Adrenal gland (tissue), 12 donors: ENCODE results near the gene FSIP1. TPM values are rescaled to one million over a fixed set of nuclear protein-coding genes. Genes with fewer than 3 reads are reported as not detected.

Experiments
- DNase-seq, 7 donors: peaks; one replicate each; pipeline ENCODE4 v3.0.0-alpha.2; 2019 to 2020
- H3K27ac ChIP-seq, 5 donors: fragments of 200-600 bp; sonication (generic) in 4 of 5; 1 replicate in 3 of 5; 2 replicates in 2 of 5; pipeline versions ENCODE4 v1.5.1 to v1.8.0; 2016 to 2020; ENCODE audit warnings: mild to moderate bottlenecking in 1 of 5
- H3K27me3 ChIP-seq: fragments of 200-600 bp; 2 replicates; pipeline ENCODE4 v1.8.0; 2021
- H3K36me3 ChIP-seq, 2 donors: fragments of 200-600 bp; replicated peaks in 1 of 2; 1 replicate in 1 of 2; 2 replicates in 1 of 2; pipeline versions ENCODE4 v1.5.1 to v1.8.0; 2018 to 2022
- H3K4me1 ChIP-seq, 2 donors: fragments of 200-600 bp; replicated peaks in 1 of 2; 1 replicate in 1 of 2; 2 replicates in 1 of 2; pipeline versions ENCODE4 v1.5.1 to v1.8.0; 2018 to 2021
- H3K4me3 ChIP-seq, 4 donors: fragments of 200-600 bp; sonication (generic) in 3 of 4; one replicate each; pipeline ENCODE4 v1.5.1; 2016 to 2018
- H3K9me3 ChIP-seq, 3 donors: fragments of 200-600 bp; sonication (generic) in 1 of 3; replicated peaks in 1 of 3; 1 replicate in 2 of 3; 2 replicates in 1 of 3; pipeline versions ENCODE4 v1.5.1 to v1.8.0; 2016 to 2021
- POLR2A ChIP-seq, 2 donors: fragments of 450-650 bp; IDR thresholded peaks; one replicate each; pipeline ENCODE4 v1.6.1; 2017; ENCODE audit warnings: antibody characterized with exemption in 2 of 2, mild to moderate bottlenecking in 2 of 2, moderate library complexity in 1 of 2
- WGBS, 4 donors: extraction: QIAGEN DNeasy Blood & Tissue Kit in 2 of 4; methylation state at CpG; one replicate each; pipeline versions ENCODE4 v1.1.5 to v1.1.7; 2013 to 2017; 5-methylcytosine and 5-hydroxymethylcytosine counted together
- intact Hi-C, 2 donors: fragments of 100-400 bp; cut with DNase I; formaldehyde crosslinking; loops; one replicate each; pipeline versions ENCODE4 v1.14.1 to v1.15.0; 2022 to 2023
- polyA plus RNA-seq, 3 donors: library from polyadenylated mRNA; stranded (reverse); fragments of 200-250 nt in 2 of 3; fragments of 350-450 nt in 1 of 3; fragmentation: Illumina TruSeq in 1 of 3; extraction: RNeasy Lipid Tissue Mini Kit (QIAGEN cat#74804) in 1 of 3; gene quantifications; one replicate each; pipeline ENCODE4 v1.2.3, GENCODE V29; 2013 to 2014
- total RNA-seq, 9 donors: library from RNA; depleted of rRNA in 4 of 9; stranded (reverse); fragments of >200 nt in 4 of 9; fragments of 120-200 nt in 1 of 9; fragmentation: NEBNext Ultra II Directional in 1 of 9; extraction: Animal tissue kit (Norgen Biotek cat#: 25700) in 1 of 9; gene quantifications; one replicate each; pipeline versions ENCODE4 v1.1.0 to v1.2.4, GENCODE V29; 2013 to 2023
- TF ChIP-seq, protein P1 (sequence below), 6 experiments: fragments of 450-650 bp in 4 of 6; fragments of 200-600 bp in 2 of 6; sonication (generic) in 1 of 6; IDR thresholded peaks; 1 replicate in 5 of 6; 2 replicates in 1 of 6; pipeline versions ENCODE4 v1.5.1 to v1.8.0; 2016 to 2021; ENCODE audit warnings: antibody characterized with exemption in 6 of 6, mild to moderate bottlenecking in 2 of 6, moderate library complexity in 1 of 6
- donor health status: healthy with polysubstance abuse.
- donor health status: Bipolar disorder and iron deficiency.
- donor health status: DM: yes; HTN: yes; CAD: no.
- donor health status: DM: no; HTN: no; CAD: no.
- donor health status: DM: no; HTN: no; CAD: no.
- donor health status: DM: yes; HTN: yes; CAD: no.

Gene FSIP1
- total and polyA plus RNA-seq, 12 donors, result 0.11 to 0.60 (median 0.25) TPM; not detected in 2

DNA sequence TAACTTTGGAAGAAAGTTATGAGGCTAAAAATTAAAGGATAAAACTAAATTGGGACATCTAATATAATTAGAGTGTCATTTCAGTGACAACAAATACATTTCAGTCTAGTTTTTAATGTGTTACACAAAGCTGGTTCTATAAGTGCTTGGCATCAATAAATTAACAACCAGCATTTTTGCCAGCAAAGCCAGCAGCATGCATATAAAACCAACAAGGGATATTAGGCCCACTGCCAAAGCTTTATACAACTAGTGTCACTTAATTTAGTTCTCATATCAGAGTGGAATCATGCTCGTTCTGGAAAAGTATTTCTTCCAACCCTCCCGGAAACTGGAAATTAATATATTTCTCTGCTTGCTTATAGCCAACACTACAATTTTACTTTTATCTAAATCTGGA, 113.0 kb downstream of the FSIP1 start:
- no peak overlapping the region for H3K27ac ChIP-seq

DNA sequence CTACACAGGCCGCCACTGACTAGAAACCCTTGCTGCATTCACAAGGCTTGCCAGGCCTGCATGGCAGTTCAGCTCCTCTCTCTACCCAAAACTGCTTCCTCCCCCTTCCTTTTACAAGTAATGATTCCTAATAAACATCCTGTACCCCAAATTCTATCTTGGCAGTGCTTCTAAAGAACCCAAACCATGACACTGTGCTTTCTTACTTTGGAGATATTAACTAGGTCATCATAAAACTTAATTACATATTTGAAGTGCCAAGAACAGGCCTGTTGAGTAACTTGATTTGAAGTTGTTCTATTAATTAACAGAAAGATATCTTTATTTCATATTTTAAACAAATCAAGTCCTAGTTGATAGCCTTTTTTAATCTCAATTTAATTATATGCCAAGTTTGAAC, 113.4 kb downstream of the FSIP1 start:
- Histone ChIP-seq H3K4me1 (no peaks in the 10 kb centered on the region), H3K4me3 (no peak overlapping the region), H3K9me3 (no peaks in the 10 kb centered on the region), H3K27ac (no peak overlapping the region), H3K36me3 (no peaks in the 10 kb centered on the region), H3K27me3 (no peaks in the 10 kb centered on the region)
- WGBS, 4 donors, result 0 to 50% (median 0%) methylated on average over 1 of the region's 1 CpG
- TF ChIP-seq, protein P1, sequence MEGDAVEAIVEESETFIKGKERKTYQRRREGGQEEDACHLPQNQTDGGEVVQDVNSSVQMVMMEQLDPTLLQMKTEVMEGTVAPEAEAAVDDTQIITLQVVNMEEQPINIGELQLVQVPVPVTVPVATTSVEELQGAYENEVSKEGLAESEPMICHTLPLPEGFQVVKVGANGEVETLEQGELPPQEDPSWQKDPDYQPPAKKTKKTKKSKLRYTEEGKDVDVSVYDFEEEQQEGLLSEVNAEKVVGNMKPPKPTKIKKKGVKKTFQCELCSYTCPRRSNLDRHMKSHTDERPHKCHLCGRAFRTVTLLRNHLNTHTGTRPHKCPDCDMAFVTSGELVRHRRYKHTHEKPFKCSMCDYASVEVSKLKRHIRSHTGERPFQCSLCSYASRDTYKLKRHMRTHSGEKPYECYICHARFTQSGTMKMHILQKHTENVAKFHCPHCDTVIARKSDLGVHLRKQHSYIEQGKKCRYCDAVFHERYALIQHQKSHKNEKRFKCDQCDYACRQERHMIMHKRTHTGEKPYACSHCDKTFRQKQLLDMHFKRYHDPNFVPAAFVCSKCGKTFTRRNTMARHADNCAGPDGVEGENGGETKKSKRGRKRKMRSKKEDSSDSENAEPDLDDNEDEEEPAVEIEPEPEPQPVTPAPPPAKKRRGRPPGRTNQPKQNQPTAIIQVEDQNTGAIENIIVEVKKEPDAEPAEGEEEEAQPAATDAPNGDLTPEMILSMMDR (IDR thresholded peaks at IDR 0.05), result no peak
- no peak for TF ChIP-seq POLR2A (IDR thresholded peaks at IDR 0.05)
- no peak for DNase-seq
- intact Hi-C loops, result no loop called here

More for the DNA sequence above, 113.0 kb downstream of the FSIP1 start:
- no peak for DNase-seq
- no peaks in the 10 kb centered on the region for H3K36me3 ChIP-seq
- no peaks in the 10 kb centered on the region for H3K9me3 ChIP-seq
- H3K4me1 ChIP-seq, result no peaks in the 10 kb centered on the region
- H3K4me3 ChIP-seq, result no peak overlapping the region
- intact Hi-C loops, result no loop called here
- no peaks in the 10 kb centered on the region for H3K27me3 ChIP-seq
- no peak for TF ChIP-seq POLR2A (IDR thresholded peaks at IDR 0.05)
- TF ChIP-seq, protein P1 (IDR thresholded peaks at IDR 0.05), result no peak
- WGBS, 4 donors, result 79 to 88% (median 83%) methylated on average over 2 of the region's 2 CpGs

GRCh38 chr15:39668457-39668856, 114.2 kb downstream of the FSIP1 start:
- intact Hi-C loops, result no loop called here
- no peaks in the 10 kb centered on the region for H3K27me3 ChIP-seq
- DNase-seq, result no peak
- H3K27ac ChIP-seq, result no peak overlapping the region
- no peaks in the 10 kb centered on the region for H3K36me3 ChIP-seq
- no peak overlapping the region for H3K4me3 ChIP-seq
- TF ChIP-seq, protein P1 (IDR thresholded peaks at IDR 0.05), result no peak
- TF ChIP-seq POLR2A (IDR thresholded peaks at IDR 0.05), result no peak
- H3K9me3 ChIP-seq, result no peaks in the 10 kb centered on the region
- WGBS, 4 donors, result 90 to 96% (median 94%) methylated on average over 4 of the region's 4 CpGs
- no peaks in the 10 kb centered on the region for H3K4me1 ChIP-seq

GRCh38 chr15:39667382-39668127, 115.1 kb downstream of the FSIP1 start:
- WGBS, 4 donors, result 92 to 99% (median 95%) methylated on average over 4 to 5 of the region's 5 CpGs

More at GRCh38 chr15:39667382-39668127, 115.1 kb downstream of the FSIP1 start:
- H3K27me3 ChIP-seq, result no peaks in the 10 kb centered on the region
- H3K4me1 ChIP-seq, result no peaks in the 10 kb centered on the region
- H3K9me3 ChIP-seq, result no peaks in the 10 kb centered on the region
- intact Hi-C loops, result no loop called here
- TF ChIP-seq, protein P1 (IDR thresholded peaks at IDR 0.05), result no peak
- TF ChIP-seq POLR2A (IDR thresholded peaks at IDR 0.05), result no peak
- H3K36me3 ChIP-seq, result no peaks in the 10 kb centered on the region
- DNase-seq, result no peak
- H3K4me3 ChIP-seq, result no peak overlapping the region
- no peak overlapping the region for H3K27ac ChIP-seq
